Pancreas (tissue), 10 donors: ENCODE results near the gene HIRA. TPM values are rescaled to one million over a fixed set of nuclear protein-coding genes. Genes with fewer than 3 reads are reported as not detected.

Experiments
- ATAC-seq, 4 donors: fragments of 200-7000 bp; cut with Tn5 transposase; one replicate each; pipeline versions ENCODE4 v1.8.0 to v1.9.1; 2020; ENCODE audit warnings: mild to moderate bottlenecking in 4 of 4, moderate library complexity in 4 of 4
- DNase-seq, 6 donors: peaks; one replicate each; pipeline ENCODE4 v3.0.0-alpha.2; 2020
- FAIRE-seq: peaks from 2 replicates; lab custom pipeline; 2012; peaks lifted over from hg19 to GRCh38; lab: Jason Lieb, UNC
- H3K27ac ChIP-seq, 4 donors: fragments of 200-600 bp; sonication (generic); 1 replicate in 3 of 4; 2 replicates in 1 of 4; pipeline versions ENCODE4 v1.5.0 to v1.8.0; 2020
- H3K27me3 ChIP-seq, 4 donors: fragments of 200-600 bp; one replicate each; pipeline ENCODE4 v1.8.0; 2021
- H3K36me3 ChIP-seq, 3 donors: fragments of 200-600 bp; sonication (generic) in 1 of 3; one replicate each; pipeline versions ENCODE4 v1.5.0 to v1.8.0; 2020 to 2021
- H3K4me1 ChIP-seq, 3 donors: fragments of 200-600 bp; one replicate each; pipeline ENCODE4 v1.8.0; 2021
- H3K4me3 ChIP-seq, 4 donors: fragments of 200-600 bp; sonication (generic) in 2 of 4; one replicate each; pipeline versions ENCODE4 v1.5.0 to v1.8.0; 2020 to 2021
- H3K9me3 ChIP-seq, 4 donors: fragments of 200-600 bp; one replicate each; pipeline ENCODE4 v1.8.0; 2021
- CTCF ChIP-seq, 4 donors: fragments of 200-600 bp; sonication (generic) in 3 of 4; IDR thresholded peaks; one replicate each; pipeline versions ENCODE4 v1.5.0 to v1.8.0; 2021; ENCODE audit warnings: antibody characterized with exemption in 4 of 4
- WGBS, 2 donors: extraction: QIAGEN DNeasy Blood & Tissue Kit; methylation state at CpG; one replicate each; pipeline ENCODE4 v1.1.7; 2013; 5-methylcytosine and 5-hydroxymethylcytosine counted together
- intact Hi-C, 3 donors: fragments of 100-400 bp; cut with DNase I; formaldehyde crosslinking; loops; one replicate each; pipeline versions ENCODE4 v1.11.1 to v1.14.2; 2022
- polyA plus RNA-seq, 2 donors: library from polyadenylated mRNA; stranded (reverse); fragments of 200-250 nt; gene quantifications; one replicate each; pipeline ENCODE4 v1.2.3, GENCODE V29; 2013
- total RNA-seq, 6 donors: library from RNA; stranded (reverse); fragmentation: NEBNext Ultra II Directional in 4 of 6; extraction: Animal tissue kit (Norgen Biotek cat#: 25700) in 4 of 6; gene quantifications; one replicate each; pipeline versions ENCODE4 v1.2.1 to v1.2.4, GENCODE V29; 2021 to 2023
- donor health status: healthy with polysubstance abuse.
- donor health status: DM: no; HTN: no; CAD: no; lungs with moderate emphysema.
- donor health status: DM: no; HTN: no; CAD: no.
- donor health status: control.
- donor health status: control.
- donor health status: Bipolar disorder and iron deficiency.
- donor health status: DM: yes; HTN: yes; CAD: no.
- donor health status: DM: no; HTN: no; CAD: no.
- donor health status: DM: no; HTN: no; CAD: no.
- donor health status: DM: yes; HTN: yes; CAD: no.

The HIRA gene
- total and polyA plus RNA-seq, 8 donors, result 6.1 to 14.6 (median 9.5) TPM

DNA sequence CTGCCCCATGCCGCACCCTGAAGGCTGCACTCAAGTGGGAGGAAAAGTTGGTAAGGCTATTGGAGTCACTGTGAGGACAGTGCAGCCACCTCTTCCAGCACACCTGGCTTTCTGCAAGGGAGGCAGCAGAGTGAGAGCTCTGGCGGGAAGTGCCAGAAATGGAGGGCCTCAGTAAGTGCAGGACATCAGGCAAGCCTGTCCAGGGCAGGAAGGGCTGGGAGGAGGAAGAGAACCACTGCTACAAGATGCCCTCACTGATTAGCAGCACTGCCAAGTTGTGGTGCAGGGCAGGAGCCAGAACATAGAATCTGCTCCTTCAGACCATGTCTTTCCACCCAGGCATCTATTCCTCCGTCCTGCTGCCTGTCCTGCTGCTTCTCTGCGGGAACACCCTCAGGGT lies 78.8 kb downstream of the HIRA start:
- H3K27me3 ChIP-seq, result no peaks in the 10 kb centered on the region
- H3K4me3 ChIP-seq, result no peak overlapping the region
- 96 to 97% methylated on average over 4 of the region's 4 CpGs for WGBS, 2 donors
- ATAC-seq (no peak), DNase-seq (no peak), FAIRE-seq (no peak)
- peaks cover 0 to 69% (median 16%) of the 10 kb centered on the region in 3 donors for H3K36me3 ChIP-seq
- H3K9me3 ChIP-seq, result no peaks in the 10 kb centered on the region
- no peak for TF ChIP-seq CTCF (IDR thresholded peaks at IDR 0.05)
- no peaks in the 10 kb centered on the region for H3K4me1 ChIP-seq
- intact Hi-C loops, result loop anchor here in 1 of 3 donors (10.0 kb wide), 1 partner anchor 128 kb away; no protein-coding TSS in a partner anchor
- no peak overlapping the region for H3K27ac ChIP-seq

DNA sequence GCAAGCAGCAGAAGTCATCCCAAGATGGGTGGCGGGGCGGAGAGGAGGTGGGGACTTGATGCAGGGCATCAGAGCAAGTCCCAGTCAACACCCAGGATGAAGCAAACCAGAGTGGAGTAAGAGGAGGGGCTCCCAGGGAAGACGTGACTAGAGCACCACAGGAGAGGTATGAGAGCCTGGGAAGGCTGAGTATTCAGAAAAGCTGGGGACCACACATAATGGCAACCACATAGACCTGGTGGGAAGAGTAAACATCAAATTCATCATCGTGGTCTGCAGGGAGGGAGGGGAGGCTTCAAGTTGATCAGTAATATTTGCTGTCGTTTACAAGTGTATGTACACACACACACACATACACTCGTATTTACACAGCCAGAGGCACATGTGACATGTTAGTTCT lies 79.3 kb downstream of the HIRA start:
- intact Hi-C loops, result loop anchor here in 1 of 3 donors (10.0 kb wide), 1 partner anchor 127 kb away; no protein-coding TSS in a partner anchor
- 80 to 82% methylated on average over 6 of the region's 6 CpGs for WGBS, 2 donors
- FAIRE-seq (no peak), DNase-seq (no peak), ATAC-seq (no peak)
- no peak overlapping the region for H3K27ac ChIP-seq
- no peak overlapping the region for H3K4me3 ChIP-seq
- no peaks in the 10 kb centered on the region for H3K9me3 ChIP-seq
- H3K27me3 ChIP-seq, result no peaks in the 10 kb centered on the region
- no peaks in the 10 kb centered on the region for H3K4me1 ChIP-seq
- peaks cover 0 to 66% (median 16%) of the 10 kb centered on the region in 3 donors for H3K36me3 ChIP-seq
- TF ChIP-seq CTCF (IDR thresholded peaks at IDR 0.05), result no peak

GRCh38 chr22:19351604-19352003 lies 79.9 kb downstream of the HIRA start:
- 90 to 92% methylated on average over 6 of the region's 6 CpGs for WGBS, 2 donors
- H3K9me3 ChIP-seq, result no peaks in the 10 kb centered on the region
- no peak overlapping the region for H3K27ac ChIP-seq
- H3K36me3 ChIP-seq, result peaks cover 0 to 60% (median 16%) of the 10 kb centered on the region in 3 donors
- no peak for FAIRE-seq
- no peak for ATAC-seq
- DNase-seq, result no peak
- intact Hi-C loops, result loop anchor here in 1 of 3 donors (10.0 kb wide), 1 partner anchor 127 kb away; no protein-coding TSS in a partner anchor
- H3K27me3 ChIP-seq, result no peaks in the 10 kb centered on the region
- TF ChIP-seq CTCF (IDR thresholded peaks at IDR 0.05), result no peak
- H3K4me3 ChIP-seq, result no peak overlapping the region
- H3K4me1 ChIP-seq, result no peaks in the 10 kb centered on the region

GRCh38 chr22:19350947-19351346 lies 80.6 kb downstream of the HIRA start:
- FAIRE-seq, result no peak
- no peaks in the 10 kb centered on the region for H3K27me3 ChIP-seq
- no peak for TF ChIP-seq CTCF (IDR thresholded peaks at IDR 0.05)
- H3K4me3 ChIP-seq, result no peak overlapping the region
- H3K4me1 ChIP-seq, result no peaks in the 10 kb centered on the region
- 96 to 99% methylated on average over 9 of the region's 9 CpGs for WGBS, 2 donors
- ATAC-seq, result no peak
- no peaks in the 10 kb centered on the region for H3K9me3 ChIP-seq
- intact Hi-C loops, result loop anchor here in 1 of 3 donors (10.0 kb wide), 1 partner anchor 126 kb away; no protein-coding TSS in a partner anchor
- DNase-seq, result no peak
- peaks cover 0 to 54% (median 16%) of the 10 kb centered on the region in 3 donors for H3K36me3 ChIP-seq
- H3K27ac ChIP-seq, result no peak overlapping the region

GRCh38 chr22:19350476-19350859 lies 81.1 kb downstream of the HIRA start:
- WGBS, 2 donors, result 91 to 100% methylated on average over 1 of the region's 1 CpG
- no peaks in the 10 kb centered on the region for H3K9me3 ChIP-seq
- no peak overlapping the region for H3K27ac ChIP-seq
- ATAC-seq, result no peak
- intact Hi-C loops, result loop anchor here in 1 of 3 donors (10.0 kb wide), 1 partner anchor 126 kb away; no protein-coding TSS in a partner anchor
- H3K4me3 ChIP-seq, result no peak overlapping the region
- TF ChIP-seq CTCF (IDR thresholded peaks at IDR 0.05), result no peak
- H3K27me3 ChIP-seq, result no peaks in the 10 kb centered on the region
- FAIRE-seq, result no peak
- peaks cover 0 to 49% (median 13%) of the 10 kb centered on the region in 3 donors for H3K36me3 ChIP-seq
- no peaks in the 10 kb centered on the region for H3K4me1 ChIP-seq
- DNase-seq, result no peak
